ENCODE measurements around the gene CHPF2. TPM values are rescaled to one million over a fixed set of nuclear protein-coding genes. Genes with fewer than 3 reads are reported as not detected.

The CHPF2 gene
- total and polyA plus RNA-seq, 2 of the 13 experiments (the other 11 are each of a cell fraction or from before 2014, with no cell fraction given) = 15.4 to 21.5 TPM

- WGBS (ENCODE audit: low lambda C conversion rate) = 87% methylated on average over 10 of the region's 10 CpGs
- CTCF ChIA-PET (ENCODE audit: low intra/inter-chr PET ratio, low total read pairs) = no interaction called here
- in situ Hi-C loops (cut with HindIII; ENCODE audit: extremely low pct_ligation_motif_present, low pct_unique_long_range_greater_than_20kb) = no loop called here
- TF ChIP-seq ZNF546 (CRISPR knock-in tag; conservative IDR thresholded peaks at IDR 0.05) (no peak), ZNF207 (IDR thresholded peaks at IDR 0.05; ENCODE audit: borderline replicate concordance) (no peak), TOE1 (CRISPR knock-in tag; IDR thresholded peaks at IDR 0.05) (no peak), PCBP1 (IDR thresholded peaks at IDR 0.05; ENCODE audit: borderline replicate concordance, low read depth, low read length) (no peak), ZNF660 (CRISPR knock-in tag; IDR thresholded peaks at IDR 0.05; ENCODE audit: borderline replicate concordance, low read depth) (no peak), ZBTB42 (CRISPR knock-in tag; IDR thresholded peaks at IDR 0.05) (no peak), TCF12 (IDR thresholded peaks at IDR 0.05) (no peak), TCF12 (CRISPR knock-in tag; IDR thresholded peaks at IDR 0.05) (no peak), TEAD3 (CRISPR knock-in tag; optimal IDR thresholded peaks at IDR 0.05; ENCODE audit: borderline replicate concordance) (no peak), NR2C2 (CRISPR knock-in tag; IDR thresholded peaks at IDR 0.05; ENCODE audit: borderline replicate concordance) (no peak), EHMT2 (IDR thresholded peaks at IDR 0.05; ENCODE audit: borderline replicate concordance, low read depth, low read length) (no peak), CENPBD1 (CRISPR knock-in tag; IDR thresholded peaks at IDR 0.05; ENCODE audit: borderline replicate concordance, low read depth) (no peak), MED1 (CRISPR knock-in tag; IDR thresholded peaks at IDR 0.05) (no peak)
- no peaks in the 10 kb centered on the region for H3K9me3 ChIP-seq (ENCODE audit: low read length)
- H3K9ac ChIP-seq (ENCODE audit: insufficient read depth, low read depth, low read length) = no peak overlapping the region
- H2AFZ ChIP-seq (ENCODE audit: low read length) = no peak overlapping the region
- H3K27ac ChIP-seq (ENCODE audit: extremely low read length, insufficient read depth, low read length) = no peak overlapping the region
- H3K4me3 ChIP-seq (replicated peaks in 1 of 3; ENCODE audit: insufficient read depth in 1 of 3, low read depth in 2 of 3, low read length in 3 of 3) = no peak overlapping the region
- peaks cover 43% of the 10 kb centered on the region for H3K4me1 ChIP-seq (ENCODE audit: insufficient read depth, low read length)
- peaks cover 6 to 10% of the 10 kb centered on the region in 2 experiments; a peak in 4 of 5 replicates for H3K36me3 ChIP-seq (replicated peaks in 1 of 2; ENCODE audit: control insufficient read depth in 1 of 2, insufficient read depth in 2 of 2, low read length in 2 of 2)
- no peak for FAIRE-seq
- no peaks in the 10 kb centered on the region; a peak in 1 of 5 replicates for H3K27me3 ChIP-seq (ENCODE audit: control insufficient read depth in 1 of 2, insufficient read depth in 2 of 2, low read length in 2 of 2)
- H4K20me1 ChIP-seq (ENCODE audit: insufficient read depth, low read length) = peaks cover 10% of the 10 kb centered on the region; the same call in 1 of the 2 replicates
- no peak overlapping the region for H3K4me2 ChIP-seq (ENCODE audit: low read depth, low read length)
- intact Hi-C loops (cut with micrococcal nuclease; ENCODE audit: unreplicated experiment) = no loop called here
- DNase-seq (ENCODE audit: low spot score) = no peak
- ATAC-seq = no peak
- POLR2A ChIA-PET = no interaction called here
- peaks cover 33% of the 10 kb centered on the region for H3K79me2 ChIP-seq (ENCODE audit: insufficient read depth, low read length)
- BruUV-seq (replicated peaks) = no TSS peak
Measured at GRCh38 chr7:151229249-151229648, 3.0 kb upstream of the CHPF2 start.

Data from HepG2 (cell line).